Upper lobe of left lung (tissue), 6 donors: ENCODE data around the gene KRTAP4-12. TPM values are rescaled to one million over a fixed set of nuclear protein-coding genes. Genes with fewer than 3 reads are reported as not detected.
"Not testable (repeated sequence)": the region's sequence is repeated elsewhere in the genome, so short reads cannot be mapped to it uniquely, and the experiment has no call there.

Source experiments
- ATAC-seq, 2 donors: fragments of 200-7000 bp; cut with Tn5 transposase; one replicate each; pipeline ENCODE4 v1.9.1; 2022; ENCODE audit warnings: mild to moderate bottlenecking in 2 of 2, moderate library complexity in 2 of 2; ENCODE audit not compliant: low FRiP score in 2 of 2
- DNase-seq, 2 donors: peaks; one replicate each; pipeline ENCODE4 v3.0.0-alpha.2; 2019 to 2020
- H3K27ac ChIP-seq, 4 donors: fragments of 200-600 bp; sonication (generic); one replicate each; pipeline ENCODE4 v1.5.1; 2016 to 2019
- H3K27me3 ChIP-seq, 4 donors: fragments of 200-600 bp; sonication (generic); one replicate each; pipeline ENCODE4 v1.5.1; 2017 to 2019
- H3K36me3 ChIP-seq, 4 donors: fragments of 200-600 bp; sonication (generic); one replicate each; pipeline ENCODE4 v1.5.1; 2016 to 2019
- H3K4me1 ChIP-seq, 4 donors: fragments of 200-600 bp; sonication (generic); one replicate each; pipeline ENCODE4 v1.5.1; 2018 to 2019
- H3K4me3 ChIP-seq, 4 donors: fragments of 200-600 bp; sonication (generic); one replicate each; pipeline ENCODE4 v1.5.1; 2017 to 2019; ENCODE audit warnings: mild to moderate bottlenecking in 2 of 4, moderate library complexity in 1 of 4
- H3K9me3 ChIP-seq, 4 donors: fragments of 200-600 bp; sonication (generic); one replicate each; pipeline ENCODE4 v1.5.1; 2018 to 2019
- CTCF ChIP-seq, 6 experiments: fragments of 450-650 bp in 4 of 6; fragments of 200-600 bp in 2 of 6; sonication (generic) in 2 of 6; IDR thresholded peaks; one replicate each; pipeline ENCODE4 v1.5.1; 2016 to 2019; ENCODE audit warnings: antibody characterized with exemption in 6 of 6
- EP300 ChIP-seq, 4 donors: sonication (generic); formaldehyde crosslinking; IDR thresholded peaks; one replicate each; pipeline ENCODE4 v1.5.1; 2017; ENCODE audit warnings: antibody characterized with exemption in 4 of 4, control low read depth in 2 of 4
- POLR2A ChIP-seq, 4 donors: fragments of 450-650 bp; IDR thresholded peaks; one replicate each; pipeline ENCODE4 v1.5.1; 2016 to 2017; ENCODE audit warnings: antibody characterized with exemption in 4 of 4, mild to moderate bottlenecking in 2 of 4
- POLR2AphosphoS5 ChIP-seq, 2 donors: sonication (generic); formaldehyde crosslinking; IDR thresholded peaks; one replicate each; pipeline ENCODE4 v1.5.1; 2017; ENCODE audit warnings: antibody characterized with exemption in 2 of 2
- WGBS, 2 donors: methylation state at CpG; one replicate each; pipeline ENCODE4 v1.1.5; 2017 to 2018; 5-methylcytosine and 5-hydroxymethylcytosine counted together
- total RNA-seq, 6 donors: library from RNA; depleted of rRNA in 4 of 6; stranded (reverse); fragments of >200 nt in 4 of 6; gene quantifications; one replicate each; pipeline versions ENCODE4 v1.1.0 to v1.2.1, GENCODE V29; 2016 to 2021
- donor health status: DM: no; HTN: no; CAD: no; lungs with moderate emphysema.
- donor health status: DM: no; HTN: yes; CAD: no; lungs with severe emphysema.

Gene KRTAP4-12
- total RNA-seq, 6 donors from 2014 or later: not detected

DNA sequence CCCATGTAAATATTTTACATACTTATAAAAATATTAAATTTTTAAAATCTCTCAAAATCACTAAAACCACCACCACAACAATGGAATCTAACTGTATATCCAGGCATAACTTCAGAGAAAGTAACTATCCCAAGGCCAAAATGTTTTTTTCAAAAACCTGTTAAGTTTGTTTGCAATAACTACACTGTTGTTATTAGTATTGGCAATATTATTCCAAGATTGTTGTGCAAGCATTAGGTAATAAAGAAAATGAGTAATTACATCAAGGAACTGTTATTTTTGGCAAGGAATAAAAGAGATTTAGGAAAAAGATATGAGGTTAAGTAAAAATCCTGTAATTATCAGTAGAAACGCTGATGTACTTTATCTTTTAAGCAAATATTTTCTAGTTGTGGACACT lies 3.4 kb upstream of the KRTAP4-12 start:
- no peak overlapping the region for H3K4me3 ChIP-seq
- WGBS, 2 donors: 56 to 61% methylated on average over 1 of the region's 1 CpG

GRCh38 chr17:41126412-41126811 lies 2.4 kb upstream of the KRTAP4-12 start:
- DNase-seq: no peak
- H3K4me3 ChIP-seq: no peak overlapping the region
- TF ChIP-seq POLR2A (IDR thresholded peaks at IDR 0.05) (no peak), CTCF (IDR thresholded peaks at IDR 0.05) (no peak), EP300 (IDR thresholded peaks at IDR 0.05) (no peak), POLR2AphosphoS5 (IDR thresholded peaks at IDR 0.05) (no peak)
- no peaks in the 10 kb centered on the region for H3K4me1 ChIP-seq
- H3K27ac ChIP-seq: no peak overlapping the region
- WGBS, 2 donors: 75 to 79% methylated on average over 3 of the region's 3 CpGs
- H3K27me3 ChIP-seq: no peaks in the 10 kb centered on the region
- no peak for ATAC-seq
- H3K36me3 ChIP-seq: no peaks in the 10 kb centered on the region
- no peaks in the 10 kb centered on the region for H3K9me3 ChIP-seq

More for the DNA sequence above, 3.4 kb upstream of the KRTAP4-12 start:
- no peak for DNase-seq
- no peaks in the 10 kb centered on the region for H3K4me1 ChIP-seq
- ATAC-seq: no peak
- no peaks in the 10 kb centered on the region for H3K9me3 ChIP-seq
- TF ChIP-seq CTCF (IDR thresholded peaks at IDR 0.05) (no peak), POLR2A (IDR thresholded peaks at IDR 0.05) (no peak), EP300 (IDR thresholded peaks at IDR 0.05) (no peak), POLR2AphosphoS5 (IDR thresholded peaks at IDR 0.05) (no peak)
- no peak overlapping the region for H3K27ac ChIP-seq
- H3K36me3 ChIP-seq: no peaks in the 10 kb centered on the region
- H3K27me3 ChIP-seq: no peaks in the 10 kb centered on the region

GRCh38 chr17:41125064-41125463 lies 1.1 kb upstream of the KRTAP4-12 start:
- no peaks in the 10 kb centered on the region for H3K36me3 ChIP-seq
- ATAC-seq: no peak
- no peak overlapping the region for H3K4me3 ChIP-seq
- no peaks in the 10 kb centered on the region for H3K27me3 ChIP-seq
- no peaks in the 10 kb centered on the region for H3K9me3 ChIP-seq
- no peaks in the 10 kb centered on the region for H3K4me1 ChIP-seq
- H3K27ac ChIP-seq: no peak overlapping the region
- TF ChIP-seq POLR2A (IDR thresholded peaks at IDR 0.05) (no peak), CTCF (IDR thresholded peaks at IDR 0.05) (no peak), POLR2AphosphoS5 (IDR thresholded peaks at IDR 0.05) (no peak), EP300 (IDR thresholded peaks at IDR 0.05) (no peak)
- no peak for DNase-seq
- WGBS, 2 donors: 100% methylated on average over 2 of the region's 2 CpGs

DNA sequence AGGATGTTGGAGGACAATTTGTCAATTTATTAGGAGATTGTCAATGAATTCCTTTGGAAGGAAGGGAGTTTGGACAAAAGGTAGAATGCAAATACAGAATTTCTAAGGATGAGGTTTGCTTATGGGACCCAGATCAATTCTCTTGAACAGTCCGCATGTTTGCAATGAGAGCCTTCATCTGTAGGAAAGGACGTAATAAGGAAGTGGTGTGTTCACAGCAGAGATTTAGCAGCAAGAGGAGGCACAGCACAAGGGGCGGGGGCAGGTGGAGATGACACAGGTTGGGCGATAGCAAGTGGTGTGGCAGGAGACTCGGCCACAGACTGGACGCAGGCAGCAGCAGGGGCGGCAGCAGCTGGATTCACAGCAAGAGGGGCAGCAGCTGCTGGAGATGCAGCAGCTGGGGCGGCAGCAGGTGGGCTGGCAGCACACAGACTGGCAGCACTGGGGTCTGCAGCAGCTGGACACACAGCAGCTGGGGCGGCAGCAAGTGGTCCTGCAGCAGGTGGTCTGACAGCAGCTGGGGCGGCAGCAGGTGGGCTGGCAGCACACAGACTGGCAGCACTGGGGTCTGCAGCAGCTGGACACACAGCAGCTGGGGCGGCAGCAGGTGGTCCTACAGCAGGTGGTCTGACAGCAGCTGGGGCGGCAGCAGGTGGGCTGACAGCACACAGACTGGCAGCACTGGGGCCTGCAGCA lies 541 bp downstream of the KRTAP4-12 start:
- WGBS, 2 donors: 86 to 91% methylated on average over 7 to 12 of the region's 12 CpGs
- H3K27me3 ChIP-seq, H3K4me3 ChIP-seq: not testable (repeated sequence)

DNA sequence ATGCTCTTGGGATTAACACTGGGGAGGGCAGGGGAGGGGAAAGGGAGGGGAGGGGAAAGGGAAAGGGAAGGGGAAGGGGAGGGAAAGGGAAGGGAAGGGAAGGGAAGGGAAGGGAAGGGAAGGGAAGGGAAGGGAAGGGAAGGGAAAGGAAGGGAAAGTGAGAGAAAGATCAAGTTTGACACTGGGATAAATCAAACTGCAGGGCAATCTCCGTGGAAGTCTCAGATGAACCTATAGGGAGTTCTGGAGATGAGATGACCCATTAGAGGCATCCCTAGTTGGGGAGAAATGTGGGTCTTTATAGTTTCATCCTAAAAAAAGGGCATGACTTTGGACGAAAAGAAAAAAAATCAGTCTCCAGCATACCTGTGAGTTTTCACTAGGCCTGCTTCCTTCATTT lies 2.2 kb downstream of the KRTAP4-12 start:
- WGBS, 2 donors: 84 to 92% methylated on average over 2 of the region's 2 CpGs
- TF ChIP-seq POLR2AphosphoS5 (IDR thresholded peaks at IDR 0.05) (no peak), POLR2A (IDR thresholded peaks at IDR 0.05) (no peak), EP300 (IDR thresholded peaks at IDR 0.05) (no peak), CTCF (IDR thresholded peaks at IDR 0.05) (no peak)
- ATAC-seq: no peak

More for the DNA sequence above, 541 bp downstream of the KRTAP4-12 start:
- not testable (repeated sequence) for H3K9me3 ChIP-seq, H3K27ac ChIP-seq, H3K4me1 ChIP-seq, ATAC-seq, H3K36me3 ChIP-seq
- DNase-seq: peak in 1 of 2 donors; percentile 58

GRCh38 chr17:41119696-41120690 lies 4.0 kb downstream of the KRTAP4-12 start:
- not testable (repeated sequence) for DNase-seq, H3K4me3 ChIP-seq, H3K27ac ChIP-seq, H3K27me3 ChIP-seq, H3K9me3 ChIP-seq, H3K36me3 ChIP-seq, H3K4me1 ChIP-seq, ATAC-seq
- 42 to 47% methylated on average over 11 of the region's 11 CpGs for WGBS, 2 donors

More for the DNA sequence above, 2.2 kb downstream of the KRTAP4-12 start:
- no peaks in the 10 kb centered on the region for H3K27me3 ChIP-seq
- no peak overlapping the region for H3K27ac ChIP-seq
- DNase-seq: no peak
- H3K9me3 ChIP-seq: no peaks in the 10 kb centered on the region
- no peaks in the 10 kb centered on the region for H3K4me1 ChIP-seq
- H3K36me3 ChIP-seq: no peaks in the 10 kb centered on the region
- no peak overlapping the region for H3K4me3 ChIP-seq
